Bronchial epithelial cell (primary cell): ENCODE results near the gene CD59. TPM values are rescaled to one million over a fixed set of nuclear protein-coding genes. Genes with fewer than 3 reads are reported as not detected.

Experiments
- DNase-seq: peaks from one replicate; pipeline ENCODE4 v3.0.0-alpha.2; 2010; ENCODE audit warnings: low read depth
- FAIRE-seq: peaks from 2 replicates; lab custom pipeline; 2011; peaks lifted over from hg19 to GRCh38; lab: Jason Lieb, UNC
- H3K27me3 ChIP-seq: 2 replicates; pipeline ENCODE4 v1.5.1; 2011; ENCODE audit warnings: low read length; ENCODE audit not compliant: control insufficient read depth, insufficient read depth
- H3K36me3 ChIP-seq: 2 replicates; pipeline ENCODE4 v1.5.1; 2011; ENCODE audit warnings: low read length; ENCODE audit not compliant: control insufficient read depth, insufficient read depth
- H3K4me3 ChIP-seq: 2 replicates; pipeline ENCODE4 v1.5.1; 2011; ENCODE audit warnings: mild to moderate bottlenecking, low read depth, low read length, control low read depth
- total RNA-seq: library from RNA; depleted of rRNA; stranded (reverse); fragments of >200 nt; gene quantifications from 2 replicates; pipeline ENCODE4 v1.2.1, GENCODE V29; 2014
- TF ChIP-seq, protein P1 (sequence below): IDR thresholded peaks from 2 replicates; pipeline ENCODE4 v1.5.1; 2011; ENCODE audit warnings: mild to moderate bottlenecking, moderate library complexity, low read length, control low read depth, inconsistent platforms; ENCODE audit not compliant: insufficient read depth, severe bottlenecking

The CD59 gene
- total RNA-seq, 1 donor from 2014 or later: 193 TPM

GRCh38 chr11:33723238-33723881 is 12.9 kb downstream of the CD59 start:
- DNase-seq (peak; percentile 81), FAIRE-seq (no peak)
- Histone ChIP-seq H3K4me3 (no peak overlapping the region), H3K27me3 (no peaks in the 10 kb centered on the region), H3K36me3 (peaks cover 6% of the 10 kb centered on the region)
- TF ChIP-seq, protein P1, sequence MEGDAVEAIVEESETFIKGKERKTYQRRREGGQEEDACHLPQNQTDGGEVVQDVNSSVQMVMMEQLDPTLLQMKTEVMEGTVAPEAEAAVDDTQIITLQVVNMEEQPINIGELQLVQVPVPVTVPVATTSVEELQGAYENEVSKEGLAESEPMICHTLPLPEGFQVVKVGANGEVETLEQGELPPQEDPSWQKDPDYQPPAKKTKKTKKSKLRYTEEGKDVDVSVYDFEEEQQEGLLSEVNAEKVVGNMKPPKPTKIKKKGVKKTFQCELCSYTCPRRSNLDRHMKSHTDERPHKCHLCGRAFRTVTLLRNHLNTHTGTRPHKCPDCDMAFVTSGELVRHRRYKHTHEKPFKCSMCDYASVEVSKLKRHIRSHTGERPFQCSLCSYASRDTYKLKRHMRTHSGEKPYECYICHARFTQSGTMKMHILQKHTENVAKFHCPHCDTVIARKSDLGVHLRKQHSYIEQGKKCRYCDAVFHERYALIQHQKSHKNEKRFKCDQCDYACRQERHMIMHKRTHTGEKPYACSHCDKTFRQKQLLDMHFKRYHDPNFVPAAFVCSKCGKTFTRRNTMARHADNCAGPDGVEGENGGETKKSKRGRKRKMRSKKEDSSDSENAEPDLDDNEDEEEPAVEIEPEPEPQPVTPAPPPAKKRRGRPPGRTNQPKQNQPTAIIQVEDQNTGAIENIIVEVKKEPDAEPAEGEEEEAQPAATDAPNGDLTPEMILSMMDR: no peak

- no peaks in the 10 kb centered on the region for H3K27me3 ChIP-seq
- H3K36me3 ChIP-seq: peaks cover 6% of the 10 kb centered on the region
- DNase-seq: peak; percentile 65
- H3K4me3 ChIP-seq: no peak overlapping the region
- TF ChIP-seq, protein P1: no peak
- FAIRE-seq: no peak
Measured at GRCh38 chr11:33722590-33723234, 13.5 kb downstream of the CD59 start.

DNA sequence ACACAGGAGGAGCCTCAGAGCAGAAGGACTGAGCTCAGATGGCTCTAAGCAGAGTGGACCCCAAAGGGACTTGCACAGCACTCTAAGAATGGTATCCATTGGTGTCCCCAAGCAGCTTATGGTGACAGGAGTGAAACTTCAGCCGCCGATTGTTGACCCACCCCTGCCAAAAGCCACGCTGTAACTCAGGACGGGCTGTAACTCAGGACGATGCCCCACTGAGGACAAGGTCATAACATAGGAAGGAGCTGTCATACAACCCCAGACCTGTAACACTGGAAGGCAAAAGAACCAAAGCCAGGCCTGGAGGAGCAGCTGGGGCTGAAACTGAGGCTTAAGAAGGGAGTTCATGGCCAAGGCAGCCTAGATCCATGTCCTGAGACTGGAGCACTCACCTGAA is 14.2 kb downstream of the CD59 start:
- H3K27me3 ChIP-seq: no peaks in the 10 kb centered on the region
- TF ChIP-seq, protein P1: no peak
- no peak for FAIRE-seq
- H3K4me3 ChIP-seq: no peak overlapping the region
- peaks cover 6% of the 10 kb centered on the region for H3K36me3 ChIP-seq
- no peak for DNase-seq

GRCh38 chr11:33721426-33721825 is 14.8 kb downstream of the CD59 start:
- TF ChIP-seq, protein P1: no peak
- FAIRE-seq: no peak
- no peak overlapping the region for H3K4me3 ChIP-seq
- H3K27me3 ChIP-seq: no peaks in the 10 kb centered on the region
- H3K36me3 ChIP-seq: peaks cover 7% of the 10 kb centered on the region
- no peak for DNase-seq

DNA sequence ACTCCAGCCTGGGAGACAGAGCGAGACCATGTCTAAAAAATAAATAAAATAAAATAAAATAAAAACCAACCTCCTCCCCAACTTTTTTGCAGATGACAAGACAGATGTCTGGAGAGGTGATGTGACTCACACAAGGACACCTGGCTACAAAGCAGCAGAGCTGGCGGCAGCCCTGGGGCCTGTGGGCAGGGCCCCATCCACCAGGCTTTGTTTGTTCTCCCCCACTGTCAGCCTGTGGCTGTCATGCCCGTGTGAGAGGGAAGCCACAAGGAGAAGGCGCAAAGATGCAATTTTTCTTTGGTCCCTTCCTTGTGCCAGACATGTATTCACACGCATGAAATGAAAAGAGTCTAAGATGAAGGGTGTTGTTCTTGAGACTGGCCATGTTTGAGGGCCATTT is 16.6 kb downstream of the CD59 start:
- no peak for DNase-seq
- no peak overlapping the region for H3K4me3 ChIP-seq
- TF ChIP-seq, protein P1: no peak
- no peaks in the 10 kb centered on the region for H3K27me3 ChIP-seq
- no peak for FAIRE-seq
- H3K36me3 ChIP-seq: peaks cover 8% of the 10 kb centered on the region
